ENCODE measurements around the gene EPHA7.

EPHA7 gene

DNA sequence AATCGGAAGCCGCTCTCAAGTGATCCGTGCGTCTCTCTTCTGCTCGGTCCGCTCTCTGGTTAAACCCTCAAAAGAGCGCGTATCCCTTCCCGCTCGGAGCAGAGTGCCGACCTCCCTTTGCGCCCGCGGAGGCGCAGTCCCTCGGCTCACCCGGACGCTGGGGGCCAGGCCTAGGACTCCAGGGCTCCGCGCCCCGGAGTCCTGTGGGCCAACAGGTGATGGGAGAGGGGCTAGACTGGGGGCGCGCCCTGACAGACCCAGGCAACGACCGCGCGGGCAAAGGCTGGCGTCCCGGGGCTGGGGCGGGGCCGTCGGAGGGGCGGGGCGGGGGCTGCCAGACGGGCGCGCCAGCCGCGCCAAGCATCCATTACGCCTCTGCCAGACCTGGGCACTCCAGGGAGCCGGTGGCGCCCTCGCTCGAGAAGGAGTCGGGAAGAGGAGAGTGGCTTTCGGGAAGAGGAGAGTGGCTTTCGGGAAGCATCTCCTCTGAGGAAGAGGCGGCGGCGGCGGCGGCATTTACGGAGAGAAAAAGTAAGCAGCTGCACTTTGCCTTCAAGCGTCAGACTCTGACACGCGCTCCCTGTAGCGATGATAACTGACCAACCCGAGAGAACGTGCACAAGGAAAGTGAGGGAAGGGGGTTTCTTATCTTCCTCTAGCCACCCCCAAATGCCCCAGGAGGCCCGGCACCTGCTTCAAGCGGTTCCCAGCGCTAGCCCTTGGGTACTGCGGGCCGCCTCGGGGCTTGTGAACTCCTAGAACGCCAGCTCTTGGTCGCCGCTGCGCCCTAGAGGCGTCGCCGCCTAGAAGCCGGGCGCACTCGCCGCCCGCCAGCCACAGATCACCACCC lies 2.6 kb downstream of the EPHA7 start:
- TF ChIP-seq, protein P1, sequence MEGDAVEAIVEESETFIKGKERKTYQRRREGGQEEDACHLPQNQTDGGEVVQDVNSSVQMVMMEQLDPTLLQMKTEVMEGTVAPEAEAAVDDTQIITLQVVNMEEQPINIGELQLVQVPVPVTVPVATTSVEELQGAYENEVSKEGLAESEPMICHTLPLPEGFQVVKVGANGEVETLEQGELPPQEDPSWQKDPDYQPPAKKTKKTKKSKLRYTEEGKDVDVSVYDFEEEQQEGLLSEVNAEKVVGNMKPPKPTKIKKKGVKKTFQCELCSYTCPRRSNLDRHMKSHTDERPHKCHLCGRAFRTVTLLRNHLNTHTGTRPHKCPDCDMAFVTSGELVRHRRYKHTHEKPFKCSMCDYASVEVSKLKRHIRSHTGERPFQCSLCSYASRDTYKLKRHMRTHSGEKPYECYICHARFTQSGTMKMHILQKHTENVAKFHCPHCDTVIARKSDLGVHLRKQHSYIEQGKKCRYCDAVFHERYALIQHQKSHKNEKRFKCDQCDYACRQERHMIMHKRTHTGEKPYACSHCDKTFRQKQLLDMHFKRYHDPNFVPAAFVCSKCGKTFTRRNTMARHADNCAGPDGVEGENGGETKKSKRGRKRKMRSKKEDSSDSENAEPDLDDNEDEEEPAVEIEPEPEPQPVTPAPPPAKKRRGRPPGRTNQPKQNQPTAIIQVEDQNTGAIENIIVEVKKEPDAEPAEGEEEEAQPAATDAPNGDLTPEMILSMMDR (IDR thresholded peaks at IDR 0.05), result no peak
- H3K79me2 ChIP-seq, result peaks cover 37% of the 10 kb centered on the region
- no peaks in the 10 kb centered on the region for H3K4me1 ChIP-seq
- peak overlapping the region; percentile 89 for H3K9ac ChIP-seq
- no peaks in the 10 kb centered on the region for H3K36me3 ChIP-seq (ENCODE audit: control insufficient read depth, insufficient read depth, low read length)
- H3K27ac ChIP-seq, result peak overlapping the region; percentile 84
- H3K27me3 ChIP-seq (ENCODE audit: control insufficient read depth, insufficient read depth, low read length), result no peaks in the 10 kb centered on the region
- peak overlapping the region; percentile 48 for H2AFZ ChIP-seq
- no peaks in the 10 kb centered on the region for H3K9me3 ChIP-seq (ENCODE audit: control insufficient read depth, low read length)
- peak overlapping the region; percentile 74 for H3K4me3 ChIP-seq (ENCODE audit: low read depth, low read length)
- H3K4me2 ChIP-seq (ENCODE audit: low read length), result peak overlapping the region; percentile 75

DNA sequence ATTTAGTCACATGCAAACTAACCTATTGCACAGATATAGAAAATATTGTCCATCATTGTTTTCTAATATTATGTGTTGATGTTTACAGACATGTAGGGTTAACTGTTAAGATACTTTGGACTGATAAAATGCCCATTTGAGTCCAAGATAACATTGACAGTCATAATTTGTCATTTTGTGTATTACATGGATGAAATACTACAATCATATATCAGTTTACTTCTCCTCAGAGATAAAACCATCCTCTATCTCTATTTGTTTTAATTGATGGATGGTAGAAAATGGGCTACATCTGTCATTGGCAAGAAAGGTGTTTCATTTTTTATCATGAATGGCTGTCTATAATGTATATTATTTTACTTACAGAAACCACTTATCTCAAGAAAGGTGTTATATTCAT lies 6.2 kb downstream of the EPHA7 start:
- H3K4me1 ChIP-seq, result peaks cover 9% of the 10 kb centered on the region
- TF ChIP-seq, protein P1 (IDR thresholded peaks at IDR 0.05), result no peak
- no peaks in the 10 kb centered on the region for H3K36me3 ChIP-seq (ENCODE audit: control insufficient read depth, insufficient read depth, low read length)
- H3K9me3 ChIP-seq (ENCODE audit: control insufficient read depth, low read length), result no peaks in the 10 kb centered on the region
- H3K9ac ChIP-seq, result no peak overlapping the region
- H3K79me2 ChIP-seq, result peaks cover 19% of the 10 kb centered on the region
- no peaks in the 10 kb centered on the region for H3K27me3 ChIP-seq (ENCODE audit: control insufficient read depth, insufficient read depth, low read length)
- H2AFZ ChIP-seq, result no peak overlapping the region
- H3K4me3 ChIP-seq (ENCODE audit: low read depth, low read length), result no peak overlapping the region
- peak overlapping the region; percentile 31 for H3K4me2 ChIP-seq (ENCODE audit: low read length)
- no peak overlapping the region for H3K27ac ChIP-seq

DNA sequence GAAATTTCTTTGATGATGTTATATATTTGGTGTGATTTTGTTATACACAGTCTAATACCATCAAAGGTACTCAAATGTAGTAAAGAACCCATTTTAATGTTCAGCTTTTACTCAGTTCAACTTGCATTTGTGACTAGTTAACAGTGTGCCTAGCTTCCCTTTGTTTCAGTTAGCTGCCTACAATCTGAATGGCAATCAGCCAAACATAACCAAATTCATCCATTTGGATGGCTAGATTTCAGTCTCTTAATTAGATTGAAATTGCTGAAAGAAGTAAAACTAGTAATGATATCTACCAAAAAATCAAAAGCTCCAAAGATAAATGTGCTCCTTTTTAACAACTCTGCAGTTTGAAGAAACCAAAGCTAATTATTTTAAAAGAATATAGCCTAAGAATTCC lies 6.9 kb downstream of the EPHA7 start:
- H2AFZ ChIP-seq, result no peak overlapping the region
- H3K27me3 ChIP-seq (ENCODE audit: control insufficient read depth, insufficient read depth, low read length), result no peaks in the 10 kb centered on the region
- peaks cover 9% of the 10 kb centered on the region for H3K4me1 ChIP-seq
- peak overlapping the region; percentile 31 for H3K4me2 ChIP-seq (ENCODE audit: low read length)
- H3K79me2 ChIP-seq, result peaks cover 12% of the 10 kb centered on the region
- TF ChIP-seq, protein P1 (IDR thresholded peaks at IDR 0.05), result no peak
- H3K9me3 ChIP-seq (ENCODE audit: control insufficient read depth, low read length), result no peaks in the 10 kb centered on the region
- H3K4me3 ChIP-seq (ENCODE audit: low read depth, low read length), result no peak overlapping the region
- no peak overlapping the region for H3K9ac ChIP-seq
- no peak overlapping the region for H3K27ac ChIP-seq
- no peaks in the 10 kb centered on the region for H3K36me3 ChIP-seq (ENCODE audit: control insufficient read depth, insufficient read depth, low read length)

DNA sequence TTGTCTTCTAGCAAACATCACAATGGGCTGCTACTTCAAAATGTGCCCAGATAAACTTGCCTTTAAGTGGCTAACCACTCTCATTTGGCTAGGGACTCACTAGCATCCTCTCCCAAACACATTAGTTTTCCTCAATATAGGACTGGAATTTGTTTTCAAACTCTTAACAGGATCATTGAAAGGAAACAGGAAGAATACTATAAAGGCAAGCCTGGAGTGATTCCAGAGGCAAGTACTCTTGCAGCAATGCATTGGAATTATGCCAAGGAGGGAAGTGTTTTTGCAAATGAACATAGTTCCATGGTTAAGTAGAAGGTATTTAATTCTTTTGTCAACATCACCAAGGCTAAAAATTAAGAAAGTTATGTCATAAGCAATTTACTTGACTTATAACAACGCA lies 12.2 kb downstream of the EPHA7 start:
- no peak overlapping the region for H3K9ac ChIP-seq
- peaks cover 7% of the 10 kb centered on the region for H3K79me2 ChIP-seq
- H3K4me1 ChIP-seq, result peaks cover 15% of the 10 kb centered on the region
- no peaks in the 10 kb centered on the region for H3K27me3 ChIP-seq (ENCODE audit: control insufficient read depth, insufficient read depth, low read length)
- peak overlapping the region; percentile 14 for H3K4me2 ChIP-seq (ENCODE audit: low read length)
- H3K4me3 ChIP-seq (ENCODE audit: low read depth, low read length), result no peak overlapping the region
- no peak overlapping the region for H3K27ac ChIP-seq
- TF ChIP-seq, protein P1 (IDR thresholded peaks at IDR 0.05), result no peak
- H3K36me3 ChIP-seq (ENCODE audit: control insufficient read depth, insufficient read depth, low read length), result no peaks in the 10 kb centered on the region
- H2AFZ ChIP-seq, result no peak overlapping the region
- H3K9me3 ChIP-seq (ENCODE audit: control insufficient read depth, low read length), result no peaks in the 10 kb centered on the region

DNA sequence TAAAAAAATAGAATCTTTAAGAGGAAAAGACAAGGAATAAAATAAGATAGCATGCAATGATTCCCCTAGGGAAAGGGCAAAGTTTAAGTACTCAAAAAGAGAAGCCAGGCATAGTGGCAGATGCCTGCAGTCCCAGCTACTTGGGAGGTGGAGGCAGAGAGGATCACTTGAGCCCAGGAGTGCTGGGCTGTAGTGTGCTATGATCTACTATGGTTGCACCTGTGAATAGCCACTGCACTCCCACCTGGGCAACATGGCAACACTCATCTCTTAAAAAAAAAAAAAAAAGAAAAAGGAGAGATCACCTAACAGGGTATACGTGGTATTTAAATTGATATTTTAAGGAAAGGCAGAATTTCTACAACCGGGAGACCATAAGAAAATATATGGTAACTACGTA lies 16.0 kb downstream of the EPHA7 start:
- TF ChIP-seq, protein P1 (IDR thresholded peaks at IDR 0.05), result no peak

More for the DNA sequence above, 16.0 kb downstream of the EPHA7 start:
- H3K79me2 ChIP-seq, result peaks cover 19% of the 10 kb centered on the region
- no peak overlapping the region for H2AFZ ChIP-seq
- no peaks in the 10 kb centered on the region for H3K36me3 ChIP-seq (ENCODE audit: control insufficient read depth, insufficient read depth, low read length)
- no peaks in the 10 kb centered on the region for H3K27me3 ChIP-seq (ENCODE audit: control insufficient read depth, insufficient read depth, low read length)
- H3K9me3 ChIP-seq (ENCODE audit: control insufficient read depth, low read length), result no peaks in the 10 kb centered on the region
- H3K4me1 ChIP-seq, result peaks cover 13% of the 10 kb centered on the region
- H3K4me3 ChIP-seq (ENCODE audit: low read depth, low read length), result no peak overlapping the region
- H3K9ac ChIP-seq, result no peak overlapping the region
- H3K4me2 ChIP-seq (ENCODE audit: low read length), result no peak overlapping the region
- H3K27ac ChIP-seq, result no peak overlapping the region

All from parathyroid adenoma (tissue), 2 donors.